GM23338 (cell line): ENCODE measurements around the gene SBF1. TPM values are rescaled to one million over a fixed set of nuclear protein-coding genes. Genes with fewer than 3 reads are reported as not detected.

Experiments
- ATAC-seq: fragments of 200-7000 bp; cut with Tn5 transposase; 3 replicates; pipeline ENCODE4 v1.9.1; 2020
- DNase-seq: peaks from one replicate; pipeline ENCODE4 v3.0.0-alpha.2; 2015; ENCODE audit warnings: low spot score
- H2AFZ ChIP-seq: fragments of 200-600 bp; sonication (generic); 2 replicates; pipeline ENCODE4 v1.8.0; 2016; ENCODE audit warnings: antibody characterized with exemption, mild to moderate bottlenecking, moderate library complexity
- H3F3A ChIP-seq: fragments of 200-600 bp; sonication (generic); replicated peaks from 2 replicates; pipeline ENCODE4 v1.8.0; 2017; ENCODE audit warnings: antibody characterized with exemption, mixed run types, low read depth
- H3K27ac ChIP-seq: fragments of 200-600 bp; sonication (generic); 2 replicates; pipeline ENCODE4 v1.6.1; 2016; ENCODE audit warnings: low read depth
- H3K27me3 ChIP-seq: fragments of 200-600 bp; sonication (generic); 2 replicates; pipeline ENCODE4 v1.8.0; 2016; ENCODE audit warnings: mild to moderate bottlenecking, mixed run types, moderate library complexity; ENCODE audit not compliant: insufficient read depth
- H3K36me3 ChIP-seq: fragments of 200-600 bp; sonication (generic); 2 replicates; pipeline ENCODE4 v1.8.0; 2016; ENCODE audit warnings: mild to moderate bottlenecking; ENCODE audit not compliant: insufficient read depth
- H3K4me1 ChIP-seq: fragments of 200-600 bp; sonication (generic); 2 replicates; pipeline ENCODE4 v1.8.0; 2016; ENCODE audit warnings: mild to moderate bottlenecking, moderate library complexity; ENCODE audit not compliant: insufficient read depth
- H3K4me2 ChIP-seq: fragments of 200-600 bp; sonication (generic); 2 replicates; pipeline ENCODE4 v1.7.1; 2017; ENCODE audit warnings: mixed run types
- H3K4me3 ChIP-seq: fragments of 200-600 bp; sonication (generic); 2 replicates; pipeline ENCODE4 v1.6.1; 2016; ENCODE audit warnings: mixed run types
- H3K79me2 ChIP-seq: fragments of 200-600 bp; sonication (generic); replicated peaks from 2 replicates; pipeline ENCODE4 v1.8.0; 2017; ENCODE audit warnings: mild to moderate bottlenecking; ENCODE audit not compliant: insufficient read depth
- H3K9me2 ChIP-seq: fragments of 200-600 bp; sonication (generic); 2 replicates; pipeline ENCODE4 v1.8.0; 2017; ENCODE audit not compliant: insufficient read depth
- H4K20me1 ChIP-seq: fragments of 200-600 bp; sonication (generic); replicated peaks from 2 replicates; pipeline ENCODE4 v1.8.0; 2017; ENCODE audit warnings: mild to moderate bottlenecking; ENCODE audit not compliant: insufficient read depth
- H3K27ac Mint-ChIP-seq: 2 replicates; pipeline ENCODE4 v1.8.0; 2020; ENCODE audit warnings: inconsistent platforms, mild to moderate bottlenecking, moderate library complexity, mixed read lengths
- H3K27me3 Mint-ChIP-seq: 3 replicates; pipeline ENCODE4 v1.8.0; 2022; ENCODE audit warnings: low read depth, mild to moderate bottlenecking, moderate library complexity, mixed read lengths, inconsistent platforms; ENCODE audit not compliant: insufficient read depth, poor library complexity
- H3K36me3 Mint-ChIP-seq: 3 replicates; pipeline ENCODE4 v1.8.0; 2021; ENCODE audit warnings: low read depth, mild to moderate bottlenecking, inconsistent platforms, moderate library complexity, mixed read lengths
- H3K4me1 Mint-ChIP-seq: 3 replicates; pipeline ENCODE4 v1.8.0; 2020; ENCODE audit warnings: mild to moderate bottlenecking, inconsistent platforms, mixed read lengths
- H3K4me3 Mint-ChIP-seq: 3 replicates; pipeline ENCODE4 v1.8.0; 2021; ENCODE audit warnings: moderate library complexity, mild to moderate bottlenecking, inconsistent platforms, mixed read lengths
- H3K9me3 Mint-ChIP-seq: 3 replicates; pipeline ENCODE4 v1.8.0; 2020; ENCODE audit warnings: moderate library complexity, mild to moderate bottlenecking, inconsistent platforms, mixed read lengths
- CREB1 ChIP-seq: fragments of 250-450 bp; sonication (Bioruptor Pico); IDR thresholded peaks from 2 replicates; pipeline ENCODE4 v1.5.0; 2020; ENCODE audit warnings: low read depth, mild to moderate bottlenecking, moderate library complexity
- EZH2 ChIP-seq: fragments of 200-600 bp; sonication (generic); IDR thresholded peaks from one replicate; pipeline ENCODE4 v1.8.0; 2017; ENCODE audit warnings: antibody characterized with exemption, mild to moderate bottlenecking, low read depth; ENCODE audit not compliant: unreplicated experiment
- EZH2phosphoT487 ChIP-seq: fragments of 200-600 bp; sonication (generic); IDR thresholded peaks from one replicate; pipeline ENCODE4 v1.8.1; 2018; ENCODE audit warnings: antibody characterized with exemption; ENCODE audit not compliant: unreplicated experiment
- JUNB ChIP-seq: IDR thresholded peaks from one replicate; pipeline ENCODE4 v1.6.1; 2016; ENCODE audit warnings: antibody characterized with exemption; ENCODE audit not compliant: unreplicated experiment
- NANOG ChIP-seq: IDR thresholded peaks from 2 replicates; pipeline ENCODE4 v1.6.1; 2016; ENCODE audit warnings: antibody characterized with exemption, borderline replicate concordance
- POLR2AphosphoS5 ChIP-seq: IDR thresholded peaks from 2 replicates; pipeline ENCODE4 v1.6.1; 2016; ENCODE audit warnings: antibody characterized with exemption, low read depth
- STAT1 ChIP-seq: IDR thresholded peaks from one replicate; pipeline ENCODE4 v1.6.1; 2016; ENCODE audit warnings: antibody characterized with exemption; ENCODE audit not compliant: unreplicated experiment
- ZNF114 ChIP-seq: fragments of 250-450 bp; sonication (Bioruptor Pico); IDR thresholded peaks from 2 replicates; pipeline ENCODE4 v1.5.0; 2020; ENCODE audit warnings: mild to moderate bottlenecking, moderate library complexity
- ZNF331 ChIP-seq: fragments of 250-450 bp; sonication (Bioruptor Pico); IDR thresholded peaks from 2 replicates; pipeline ENCODE4 v1.5.0; 2020; ENCODE audit warnings: low read depth, mild to moderate bottlenecking, moderate library complexity
- polyA plus RNA-seq: library from polyadenylated mRNA; unstranded; fragments of >200 nt; fragmentation: Nextera tagmentation; extraction: Ambion mirVana; gene quantifications from 2 replicates; pipeline ENCODE4 v1.2.1, GENCODE V29; 2016
- total RNA-seq: library from RNA; depleted of rRNA; stranded (reverse); fragments of >200 nt; shearing (Covaris generic); gene quantifications from 2 replicates; pipeline ENCODE4 v1.2.3, GENCODE V29; 2014
- TF ChIP-seq, protein P1 (sequence below): fragments of 250-450 bp; sonication (Bioruptor Pico); IDR thresholded peaks from 2 replicates; pipeline ENCODE4 v1.5.0; 2020; ENCODE audit warnings: mild to moderate bottlenecking, moderate library complexity
- TF ChIP-seq, protein P2 (sequence below), 2 experiments: fragments of 200-600 bp in 1 of 2; sonication (generic) in 1 of 2; conservative IDR thresholded peaks; 2 replicates each; pipeline versions ENCODE4 v1.5.1 to v1.6.1; 2016 to 2017; ENCODE audit warnings: antibody characterized with exemption in 2 of 2, low read depth in 2 of 2, mild to moderate bottlenecking in 2 of 2, moderate library complexity in 1 of 2
- TF ChIP-seq, protein P3 (sequence below): IDR thresholded peaks from 2 replicates; pipeline ENCODE4 v1.6.1; 2016; ENCODE audit warnings: antibody characterized with exemption
- TF ChIP-seq, protein P4 (sequence below): IDR thresholded peaks from one replicate; pipeline ENCODE4 v1.6.1; 2018; ENCODE audit warnings: antibody characterized with exemption; ENCODE audit not compliant: unreplicated experiment

Gene SBF1
- total and polyA plus RNA-seq, 2 experiments from 2014 or later = 26.5 to 85.4 TPM

DNA sequence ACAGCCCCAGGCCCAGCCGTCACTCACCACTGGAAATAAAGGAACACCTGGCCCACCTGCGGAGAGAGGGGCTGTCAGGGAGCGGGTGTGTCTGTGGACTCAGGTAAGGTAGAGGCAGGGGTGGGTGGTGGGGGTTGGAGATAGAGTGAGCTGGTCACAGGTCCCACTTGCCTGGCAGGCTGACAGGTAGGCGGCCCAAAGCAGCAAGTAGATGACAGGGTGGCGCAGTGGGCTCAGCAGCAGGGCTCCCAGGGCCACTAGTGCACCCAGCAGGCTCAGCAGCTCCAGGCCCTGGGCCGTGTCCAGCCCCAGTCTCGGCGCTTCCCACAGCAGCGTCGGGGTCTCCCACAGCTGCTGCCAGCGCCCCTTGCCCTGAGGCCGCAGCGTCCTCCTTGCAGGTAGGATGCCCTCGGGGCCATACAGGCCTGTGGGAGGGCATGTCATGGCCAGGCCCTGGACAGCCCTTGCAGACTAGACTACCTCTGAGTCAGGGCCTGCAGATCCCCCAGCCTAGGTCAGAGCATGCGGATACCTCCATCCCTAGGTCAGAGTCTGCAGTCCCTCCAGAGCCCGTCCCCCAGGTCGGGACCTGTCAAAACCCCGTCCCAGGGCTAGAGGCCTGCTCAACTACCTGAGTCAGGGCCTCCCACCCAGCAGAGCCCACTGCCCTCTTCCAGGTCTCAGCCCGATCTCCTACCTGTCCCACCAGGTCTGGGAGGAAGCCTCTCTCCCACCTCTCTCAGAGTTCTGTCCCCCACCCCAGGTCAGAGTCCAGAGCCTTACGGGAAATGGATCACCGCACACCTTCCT is 32.0 kb upstream of the SBF1 start:
- Mint-ChIP-seq H3K27me3 (peaks cover 9% of the 10 kb centered on the region), H3K36me3 (no peaks in the 10 kb centered on the region; the same call in 2 of the 3 replicates), H3K4me1 (peaks cover 10% of the 10 kb centered on the region), H3K4me3 (peak overlapping the region; percentile 93), H3K27ac (peak overlapping the region; percentile 44; the same call in 1 of the 2 replicates), H3K9me3 (no peaks in the 10 kb centered on the region)
- H3K9me2 ChIP-seq = no peaks in the 10 kb centered on the region
- TF ChIP-seq, protein P1, sequence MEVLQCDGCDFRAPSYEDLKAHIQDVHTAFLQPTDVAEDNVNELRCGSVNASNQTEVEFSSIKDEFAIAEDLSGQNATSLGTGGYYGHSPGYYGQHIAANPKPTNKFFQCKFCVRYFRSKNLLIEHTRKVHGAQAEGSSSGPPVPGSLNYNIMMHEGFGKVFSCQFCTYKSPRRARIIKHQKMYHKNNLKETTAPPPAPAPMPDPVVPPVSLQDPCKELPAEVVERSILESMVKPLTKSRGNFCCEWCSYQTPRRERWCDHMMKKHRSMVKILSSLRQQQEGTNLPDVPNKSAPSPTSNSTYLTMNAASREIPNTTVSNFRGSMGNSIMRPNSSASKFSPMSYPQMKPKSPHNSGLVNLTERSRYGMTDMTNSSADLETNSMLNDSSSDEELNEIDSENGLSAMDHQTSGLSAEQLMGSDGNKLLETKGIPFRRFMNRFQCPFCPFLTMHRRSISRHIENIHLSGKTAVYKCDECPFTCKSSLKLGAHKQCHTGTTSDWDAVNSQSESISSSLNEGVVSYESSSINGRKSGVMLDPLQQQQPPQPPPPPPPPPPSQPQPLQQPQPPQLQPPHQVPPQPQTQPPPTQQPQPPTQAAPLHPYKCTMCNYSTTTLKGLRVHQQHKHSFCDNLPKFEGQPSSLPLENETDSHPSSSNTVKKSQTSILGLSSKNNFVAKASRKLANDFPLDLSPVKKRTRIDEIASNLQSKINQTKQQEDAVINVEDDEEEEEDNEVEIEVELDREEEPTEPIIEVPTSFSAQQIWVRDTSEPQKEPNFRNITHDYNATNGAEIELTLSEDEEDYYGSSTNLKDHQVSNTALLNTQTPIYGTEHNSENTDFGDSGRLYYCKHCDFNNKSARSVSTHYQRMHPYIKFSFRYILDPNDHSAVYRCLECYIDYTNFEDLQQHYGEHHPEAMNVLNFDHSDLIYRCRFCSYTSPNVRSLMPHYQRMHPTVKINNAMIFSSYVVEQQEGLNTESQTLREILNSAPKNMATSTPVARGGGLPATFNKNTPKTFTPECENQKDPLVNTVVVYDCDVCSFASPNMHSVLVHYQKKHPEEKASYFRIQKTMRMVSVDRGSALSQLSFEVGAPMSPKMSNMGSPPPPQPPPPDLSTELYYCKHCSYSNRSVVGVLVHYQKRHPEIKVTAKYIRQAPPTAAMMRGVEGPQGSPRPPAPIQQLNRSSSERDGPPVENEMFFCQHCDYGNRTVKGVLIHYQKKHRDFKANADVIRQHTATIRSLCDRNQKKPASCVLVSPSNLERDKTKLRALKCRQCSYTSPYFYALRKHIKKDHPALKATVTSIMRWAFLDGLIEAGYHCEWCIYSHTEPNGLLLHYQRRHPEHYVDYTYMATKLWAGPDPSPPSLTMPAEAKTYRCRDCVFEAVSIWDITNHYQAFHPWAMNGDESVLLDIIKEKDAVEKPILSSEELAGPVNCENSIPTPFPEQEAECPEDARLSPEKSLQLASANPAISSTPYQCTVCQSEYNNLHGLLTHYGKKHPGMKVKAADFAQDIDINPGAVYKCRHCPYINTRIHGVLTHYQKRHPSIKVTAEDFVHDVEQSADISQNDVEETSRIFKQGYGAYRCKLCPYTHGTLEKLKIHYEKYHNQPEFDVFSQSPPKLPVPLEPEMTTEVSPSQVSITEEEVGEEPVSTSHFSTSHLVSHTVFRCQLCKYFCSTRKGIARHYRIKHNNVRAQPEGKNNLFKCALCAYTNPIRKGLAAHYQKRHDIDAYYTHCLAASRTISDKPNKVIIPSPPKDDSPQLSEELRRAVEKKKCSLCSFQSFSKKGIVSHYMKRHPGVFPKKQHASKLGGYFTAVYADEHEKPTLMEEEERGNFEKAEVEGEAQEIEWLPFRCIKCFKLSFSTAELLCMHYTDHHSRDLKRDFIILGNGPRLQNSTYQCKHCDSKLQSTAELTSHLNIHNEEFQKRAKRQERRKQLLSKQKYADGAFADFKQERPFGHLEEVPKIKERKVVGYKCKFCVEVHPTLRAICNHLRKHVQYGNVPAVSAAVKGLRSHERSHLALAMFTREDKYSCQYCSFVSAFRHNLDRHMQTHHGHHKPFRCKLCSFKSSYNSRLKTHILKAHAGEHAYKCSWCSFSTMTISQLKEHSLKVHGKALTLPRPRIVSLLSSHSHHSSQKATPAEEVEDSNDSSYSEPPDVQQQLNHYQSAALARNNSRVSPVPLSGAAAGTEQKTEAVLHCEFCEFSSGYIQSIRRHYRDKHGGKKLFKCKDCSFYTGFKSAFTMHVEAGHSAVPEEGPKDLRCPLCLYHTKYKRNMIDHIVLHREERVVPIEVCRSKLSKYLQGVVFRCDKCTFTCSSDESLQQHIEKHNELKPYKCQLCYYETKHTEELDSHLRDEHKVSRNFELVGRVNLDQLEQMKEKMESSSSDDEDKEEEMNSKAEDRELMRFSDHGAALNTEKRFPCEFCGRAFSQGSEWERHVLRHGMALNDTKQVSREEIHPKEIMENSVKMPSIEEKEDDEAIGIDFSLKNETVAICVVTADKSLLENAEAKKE (CRISPR knock-in tag) = no peak
- TF ChIP-seq ZNF114 (no peak), STAT1 (no peak), NANOG (no peak), EZH2phosphoT487 (no peak), CREB1 (CRISPR knock-in tag) (no peak), EZH2 (no peak), JUNB (no peak), POLR2AphosphoS5 (no peak), ZNF331 (CRISPR knock-in tag) (no peak)
- TF ChIP-seq, protein P2, sequence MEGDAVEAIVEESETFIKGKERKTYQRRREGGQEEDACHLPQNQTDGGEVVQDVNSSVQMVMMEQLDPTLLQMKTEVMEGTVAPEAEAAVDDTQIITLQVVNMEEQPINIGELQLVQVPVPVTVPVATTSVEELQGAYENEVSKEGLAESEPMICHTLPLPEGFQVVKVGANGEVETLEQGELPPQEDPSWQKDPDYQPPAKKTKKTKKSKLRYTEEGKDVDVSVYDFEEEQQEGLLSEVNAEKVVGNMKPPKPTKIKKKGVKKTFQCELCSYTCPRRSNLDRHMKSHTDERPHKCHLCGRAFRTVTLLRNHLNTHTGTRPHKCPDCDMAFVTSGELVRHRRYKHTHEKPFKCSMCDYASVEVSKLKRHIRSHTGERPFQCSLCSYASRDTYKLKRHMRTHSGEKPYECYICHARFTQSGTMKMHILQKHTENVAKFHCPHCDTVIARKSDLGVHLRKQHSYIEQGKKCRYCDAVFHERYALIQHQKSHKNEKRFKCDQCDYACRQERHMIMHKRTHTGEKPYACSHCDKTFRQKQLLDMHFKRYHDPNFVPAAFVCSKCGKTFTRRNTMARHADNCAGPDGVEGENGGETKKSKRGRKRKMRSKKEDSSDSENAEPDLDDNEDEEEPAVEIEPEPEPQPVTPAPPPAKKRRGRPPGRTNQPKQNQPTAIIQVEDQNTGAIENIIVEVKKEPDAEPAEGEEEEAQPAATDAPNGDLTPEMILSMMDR (conservative IDR thresholded peaks at IDR 0.05; ENCODE audit: low read depth in 2 of 2) = no peak
- TF ChIP-seq, protein P3, sequence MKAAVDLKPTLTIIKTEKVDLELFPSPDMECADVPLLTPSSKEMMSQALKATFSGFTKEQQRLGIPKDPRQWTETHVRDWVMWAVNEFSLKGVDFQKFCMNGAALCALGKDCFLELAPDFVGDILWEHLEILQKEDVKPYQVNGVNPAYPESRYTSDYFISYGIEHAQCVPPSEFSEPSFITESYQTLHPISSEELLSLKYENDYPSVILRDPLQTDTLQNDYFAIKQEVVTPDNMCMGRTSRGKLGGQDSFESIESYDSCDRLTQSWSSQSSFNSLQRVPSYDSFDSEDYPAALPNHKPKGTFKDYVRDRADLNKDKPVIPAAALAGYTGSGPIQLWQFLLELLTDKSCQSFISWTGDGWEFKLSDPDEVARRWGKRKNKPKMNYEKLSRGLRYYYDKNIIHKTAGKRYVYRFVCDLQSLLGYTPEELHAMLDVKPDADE = no peak
- TF ChIP-seq, protein P4, sequence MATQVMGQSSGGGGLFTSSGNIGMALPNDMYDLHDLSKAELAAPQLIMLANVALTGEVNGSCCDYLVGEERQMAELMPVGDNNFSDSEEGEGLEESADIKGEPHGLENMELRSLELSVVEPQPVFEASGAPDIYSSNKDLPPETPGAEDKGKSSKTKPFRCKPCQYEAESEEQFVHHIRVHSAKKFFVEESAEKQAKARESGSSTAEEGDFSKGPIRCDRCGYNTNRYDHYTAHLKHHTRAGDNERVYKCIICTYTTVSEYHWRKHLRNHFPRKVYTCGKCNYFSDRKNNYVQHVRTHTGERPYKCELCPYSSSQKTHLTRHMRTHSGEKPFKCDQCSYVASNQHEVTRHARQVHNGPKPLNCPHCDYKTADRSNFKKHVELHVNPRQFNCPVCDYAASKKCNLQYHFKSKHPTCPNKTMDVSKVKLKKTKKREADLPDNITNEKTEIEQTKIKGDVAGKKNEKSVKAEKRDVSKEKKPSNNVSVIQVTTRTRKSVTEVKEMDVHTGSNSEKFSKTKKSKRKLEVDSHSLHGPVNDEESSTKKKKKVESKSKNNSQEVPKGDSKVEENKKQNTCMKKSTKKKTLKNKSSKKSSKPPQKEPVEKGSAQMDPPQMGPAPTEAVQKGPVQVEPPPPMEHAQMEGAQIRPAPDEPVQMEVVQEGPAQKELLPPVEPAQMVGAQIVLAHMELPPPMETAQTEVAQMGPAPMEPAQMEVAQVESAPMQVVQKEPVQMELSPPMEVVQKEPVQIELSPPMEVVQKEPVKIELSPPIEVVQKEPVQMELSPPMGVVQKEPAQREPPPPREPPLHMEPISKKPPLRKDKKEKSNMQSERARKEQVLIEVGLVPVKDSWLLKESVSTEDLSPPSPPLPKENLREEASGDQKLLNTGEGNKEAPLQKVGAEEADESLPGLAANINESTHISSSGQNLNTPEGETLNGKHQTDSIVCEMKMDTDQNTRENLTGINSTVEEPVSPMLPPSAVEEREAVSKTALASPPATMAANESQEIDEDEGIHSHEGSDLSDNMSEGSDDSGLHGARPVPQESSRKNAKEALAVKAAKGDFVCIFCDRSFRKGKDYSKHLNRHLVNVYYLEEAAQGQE = no peak
- ATAC-seq (peak; percentile 24), DNase-seq (no peak)
- no peak overlapping the region for H3K27ac ChIP-seq
- peaks cover 30% of the 10 kb centered on the region for H3K79me2 ChIP-seq
- no peaks in the 10 kb centered on the region for H3K27me3 ChIP-seq
- H4K20me1 ChIP-seq = peaks cover 19% of the 10 kb centered on the region
- H2AFZ ChIP-seq = peak overlapping the region; percentile 90
- peak overlapping the region; percentile 95 for H3K4me3 ChIP-seq
- H3K4me1 ChIP-seq = peaks cover 7% of the 10 kb centered on the region
- no peaks in the 10 kb centered on the region for H3K36me3 ChIP-seq
- 0 out of 2 replicates have a peak, but pooled peaks cover 6% of the 10 kb centered on the region for H3F3A ChIP-seq
- H3K4me2 ChIP-seq = peak overlapping the region; percentile 97
